Activated naive CD8-positive, alpha-beta T cell treated with anti-CD3 and anti-CD28 coated beads, Interleukin-2, amount 50 U/mL, for 16 hours (primary cell): ENCODE data around the gene LSM2.
"Not testable (repeated sequence)": the region's sequence is repeated elsewhere in the genome, so short reads cannot be mapped to it uniquely, and the experiment has no call there.

ENCODE experiments used
- DNase-seq: peaks from one replicate; pipeline ENCODE4 v3.0.0-alpha.2; 2020; ENCODE audit warnings: low read depth, low spot score

LSM2 gene

GRCh38 chr6:31806470-31807272 is at the start of gene LSM2:
Gene LSM2 (minus strand): TSS chr6:31806966. CDS start chr6:31806757, 209 bp downstream.
- DNase-seq: peak; percentile 94

- DNase-seq: not testable (repeated sequence)
Observed at GRCh38 chr6:31851980-31852718, 45.4 kb upstream of the LSM2 start.

- no peak for DNase-seq
Observed at GRCh38 chr6:31851485-31851832, 44.7 kb upstream of the LSM2 start.

- DNase-seq: no peak
Observed at GRCh38 chr6:31850765-31851484, 44.2 kb upstream of the LSM2 start.

- DNase-seq: no peak
Observed at GRCh38 chr6:31847276-31847978, 40.7 kb upstream of the LSM2 start.

GRCh38 chr6:31844507-31844906 is 37.7 kb upstream of the LSM2 start:
- DNase-seq: no peak

- DNase-seq: no peak
Observed at GRCh38 chr6:31842053-31842452, 35.3 kb upstream of the LSM2 start.

GRCh38 chr6:31839779-31840126 is 33.0 kb upstream of the LSM2 start:
- not testable (repeated sequence) for DNase-seq

- no peak for DNase-seq
Observed at GRCh38 chr6:31838968-31839367, 32.2 kb upstream of the LSM2 start.

- not testable (repeated sequence) for DNase-seq
Observed at GRCh38 chr6:31838114-31838553, 31.4 kb upstream of the LSM2 start.

GRCh38 chr6:31837369-31838113 is 30.8 kb upstream of the LSM2 start:
- no peak for DNase-seq

GRCh38 chr6:31836474-31837368 is 30.0 kb upstream of the LSM2 start:
- DNase-seq: no peak

GRCh38 chr6:31836047-31836473 is 29.3 kb upstream of the LSM2 start:
- DNase-seq: no peak

GRCh38 chr6:31834367-31835250 is 27.8 kb upstream of the LSM2 start:
- DNase-seq: peak; percentile 62

GRCh38 chr6:31831350-31832215 is 24.8 kb upstream of the LSM2 start:
- no peak for DNase-seq

- no peak for DNase-seq
Observed at GRCh38 chr6:31830886-31831335, 24.1 kb upstream of the LSM2 start.

- DNase-seq: no peak
Observed at GRCh38 chr6:31829633-31830283, 23.0 kb upstream of the LSM2 start.
